Neuronal stem cell (in vitro differentiated cells): ENCODE measurements around the gene SPRED1.

Source experiments
- DNase-seq: peaks from one replicate; pipeline ENCODE4 v3.0.0-alpha.2; 2013; ENCODE audit warnings: low spot score
- H2AFZ ChIP-seq: one replicate; pipeline ENCODE4 v1.6.1; 2013; ENCODE audit warnings: mild to moderate bottlenecking, low read length, inconsistent platforms
- H2AK5ac ChIP-seq: 2 replicates; pipeline ENCODE4 v1.6.1; 2013; ENCODE audit warnings: low read depth, mild to moderate bottlenecking, inconsistent platforms, low read length, moderate library complexity, mixed read lengths
- H2BK120ac ChIP-seq: 2 replicates; pipeline ENCODE4 v1.6.1; 2013; ENCODE audit warnings: low read depth, mild to moderate bottlenecking, inconsistent platforms, low read length, moderate library complexity, mixed read lengths
- H2BK12ac ChIP-seq: one replicate; pipeline ENCODE4 v1.6.1; 2013; ENCODE audit warnings: low read length, inconsistent platforms
- H2BK15ac ChIP-seq: 2 replicates; pipeline ENCODE4 v1.6.1; 2013; ENCODE audit warnings: mild to moderate bottlenecking, low read length, inconsistent platforms, mixed read lengths
- H2BK5ac ChIP-seq: one replicate; pipeline ENCODE4 v1.6.1; 2013; ENCODE audit warnings: inconsistent platforms, mild to moderate bottlenecking, low read length, moderate library complexity
- H3K14ac ChIP-seq: one replicate; pipeline ENCODE4 v1.6.1; 2013; ENCODE audit warnings: low read length, inconsistent platforms
- H3K18ac ChIP-seq: 2 replicates; pipeline ENCODE4 v1.6.1; 2013; ENCODE audit warnings: low read length, inconsistent platforms
- H3K23ac ChIP-seq: 2 replicates; pipeline ENCODE4 v1.6.1; 2013; ENCODE audit warnings: low read depth, mild to moderate bottlenecking, mixed read lengths, low read length, inconsistent platforms; ENCODE audit not compliant: poor library complexity
- H3K27ac ChIP-seq: replicated peaks from 3 replicates; pipeline ENCODE4 v1.5.1; 2013; ENCODE audit warnings: low read length, inconsistent platforms
- H3K27me3 ChIP-seq, 3 experiments: 2 replicates each; pipeline ENCODE4 v1.6.1; 2013; ENCODE audit warnings: low read length in 3 of 3, mild to moderate bottlenecking in 2 of 3, inconsistent platforms in 1 of 3, low read depth in 1 of 3, mixed read lengths in 1 of 3, moderate library complexity in 1 of 3; ENCODE audit not compliant: control insufficient read depth in 3 of 3, insufficient read depth in 3 of 3
- H3K36me3 ChIP-seq, 2 donors: replicated peaks in 1 of 2; 2 replicates each; pipeline ENCODE4 v1.6.1; 2013; ENCODE audit warnings: low read length in 2 of 2; ENCODE audit not compliant: control insufficient read depth in 2 of 2, insufficient read depth in 2 of 2
- H3K4ac ChIP-seq: 2 replicates; pipeline ENCODE4 v1.6.1; 2013; ENCODE audit warnings: inconsistent platforms, mild to moderate bottlenecking, low read length, moderate library complexity
- H3K4me1 ChIP-seq, 2 donors: 1 replicate in 1 of 2; 2 replicates in 1 of 2; pipeline ENCODE4 v1.6.1; 2013; ENCODE audit warnings: low read length in 2 of 2, low read depth in 1 of 2; ENCODE audit not compliant: control insufficient read depth in 2 of 2, insufficient read depth in 1 of 2
- H3K4me2 ChIP-seq: one replicate; pipeline ENCODE4 v1.6.1; 2013; ENCODE audit warnings: mild to moderate bottlenecking, low read length, inconsistent platforms; ENCODE audit not compliant: insufficient read depth, poor library complexity, severe bottlenecking
- H3K4me3 ChIP-seq, 2 donors: 2 replicates each; pipeline ENCODE4 v1.5.1; 2013; ENCODE audit warnings: low read length in 2 of 2, mild to moderate bottlenecking in 2 of 2, inconsistent platforms in 1 of 2, moderate library complexity in 1 of 2
- H3K79me1 ChIP-seq: one replicate; pipeline ENCODE4 v1.6.1; 2013; ENCODE audit warnings: low read depth, mild to moderate bottlenecking, inconsistent platforms, low read length, moderate library complexity
- H3K9ac ChIP-seq: one replicate; pipeline ENCODE4 v1.6.1; 2013; ENCODE audit warnings: mild to moderate bottlenecking, low read depth, low read length, inconsistent platforms; ENCODE audit not compliant: poor library complexity
- H3K9me3 ChIP-seq, 2 donors: replicated peaks in 1 of 2; 2 replicates each; pipeline versions ENCODE3 to v1.6.1; 2013; ENCODE audit warnings: low read length in 2 of 2, mild to moderate bottlenecking in 2 of 2, inconsistent platforms in 1 of 2, low read depth in 1 of 2, mixed read lengths in 1 of 2, moderate library complexity in 1 of 2; ENCODE audit not compliant: control insufficient read depth in 2 of 2, insufficient read depth in 1 of 2
- H4K8ac ChIP-seq: one replicate; pipeline ENCODE4 v1.6.1; 2013; ENCODE audit warnings: low read depth, mild to moderate bottlenecking, inconsistent platforms, low read length, moderate library complexity
- H4K91ac ChIP-seq: one replicate; pipeline ENCODE4 v1.6.1; 2013; ENCODE audit warnings: low read length, low read depth, mild to moderate bottlenecking, inconsistent platforms; ENCODE audit not compliant: poor library complexity
- WGBS, 2 donors: extraction: QIAGEN DNeasy Blood & Tissue Kit; methylation state at CpG; one replicate each; pipeline ENCODE4 v1.1.7; 2013; ENCODE audit warnings: missing lambda C conversion rate in 2 of 2, mixed read lengths in 1 of 2; ENCODE audit not compliant: insufficient read length in 2 of 2, insufficient replicate concordance in 1 of 2; ENCODE audit errors: extremely low coverage in 2 of 2; 5-methylcytosine and 5-hydroxymethylcytosine counted together

The SPRED1 gene

GRCh38 chr15:38406436-38406835 lies 153.8 kb downstream of the SPRED1 start:
- no peak overlapping the region for H2AK5ac ChIP-seq
- no peaks in the 10 kb centered on the region for H3K27me3 ChIP-seq
- no peaks in the 10 kb centered on the region for H3K4me1 ChIP-seq
- DNase-seq = no peak
- no CpG with 5 or more reads among the region's 7 CpGs for WGBS, 2 donors
- no peak overlapping the region for H3K27ac ChIP-seq
- no peak overlapping the region for H2BK12ac ChIP-seq
- no peak overlapping the region for H3K23ac ChIP-seq
- no peaks in the 10 kb centered on the region for H3K36me3 ChIP-seq
- H2BK120ac ChIP-seq = no peak overlapping the region
- no peak overlapping the region for H3K18ac ChIP-seq
- H3K9ac ChIP-seq = no peak overlapping the region
- no peaks in the 10 kb centered on the region for H3K79me1 ChIP-seq
- H4K8ac ChIP-seq = no peak overlapping the region
- no peak overlapping the region for H3K4me3 ChIP-seq
- H2AFZ ChIP-seq = no peak overlapping the region
- no peak overlapping the region for H3K14ac ChIP-seq
- no peaks in the 10 kb centered on the region for H3K9me3 ChIP-seq
- no peak overlapping the region for H2BK15ac ChIP-seq
- no peak overlapping the region for H3K4ac ChIP-seq
- no peak overlapping the region for H3K4me2 ChIP-seq
- H4K91ac ChIP-seq = no peak overlapping the region
- no peak overlapping the region for H2BK5ac ChIP-seq
